ENCODE measurements around the gene RUFY3. TPM values are rescaled to one million over a fixed set of nuclear protein-coding genes. Genes with fewer than 3 reads are reported as not detected.

Gene RUFY3
- total and polyA plus RNA-seq, 7 donors = 6.0 to 73.4 (median 47.4) TPM

GRCh38 chr4:70709611-70710205 lies 12.1 kb upstream of the RUFY3 start:
- no peak for DNase-seq
- peaks cover 0 to 36% (median 24%) of the 10 kb centered on the region in 4 donors for H3K4me1 ChIP-seq
- H3K9me3 ChIP-seq = no peaks in the 10 kb centered on the region
- no peaks in the 10 kb centered on the region for H3K36me3 ChIP-seq
- WGBS, 2 donors = 61 to 82% methylated on average over 7 of the region's 7 CpGs
- no peak overlapping the region for H3K4me3 ChIP-seq
- no peak overlapping the region for H3K27ac ChIP-seq
- TF ChIP-seq POLR2AphosphoS5 (IDR thresholded peaks at IDR 0.05) = no peak
- TF ChIP-seq CTCF (IDR thresholded peaks at IDR 0.05) = no peak
- no peak for TF ChIP-seq EP300 (IDR thresholded peaks at IDR 0.05)
- TF ChIP-seq POLR2A (IDR thresholded peaks at IDR 0.05) = no peak
- no peaks in the 10 kb centered on the region for H3K27me3 ChIP-seq
- intact Hi-C loops (cut with DNase I) = loop anchor here (5.0 kb wide), 1 partner anchor 193 kb away; the partner anchor contains the start of gene MOB1B

DNA sequence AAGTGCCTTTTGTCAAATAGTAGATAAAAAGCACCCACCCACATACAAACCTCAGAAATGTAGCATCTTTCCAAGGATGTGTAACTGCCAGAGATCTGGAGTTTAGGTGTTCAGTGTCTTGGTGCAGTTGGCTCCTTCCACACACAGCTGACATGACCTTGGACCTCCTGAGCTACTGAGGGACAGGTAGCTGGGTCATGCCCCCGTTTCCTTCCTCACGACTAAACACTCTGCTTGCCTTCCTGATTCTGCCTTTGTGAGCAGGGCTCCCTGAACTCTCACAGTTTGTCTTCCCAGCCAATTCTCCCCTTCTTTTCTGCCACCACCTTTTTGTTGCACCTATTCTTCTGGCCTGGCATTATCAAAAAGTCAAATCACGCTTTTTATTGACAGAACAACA lies 10.2 kb upstream of the RUFY3 start:
- WGBS, 2 donors = 68 to 81% methylated on average over 3 of the region's 3 CpGs

DNA sequence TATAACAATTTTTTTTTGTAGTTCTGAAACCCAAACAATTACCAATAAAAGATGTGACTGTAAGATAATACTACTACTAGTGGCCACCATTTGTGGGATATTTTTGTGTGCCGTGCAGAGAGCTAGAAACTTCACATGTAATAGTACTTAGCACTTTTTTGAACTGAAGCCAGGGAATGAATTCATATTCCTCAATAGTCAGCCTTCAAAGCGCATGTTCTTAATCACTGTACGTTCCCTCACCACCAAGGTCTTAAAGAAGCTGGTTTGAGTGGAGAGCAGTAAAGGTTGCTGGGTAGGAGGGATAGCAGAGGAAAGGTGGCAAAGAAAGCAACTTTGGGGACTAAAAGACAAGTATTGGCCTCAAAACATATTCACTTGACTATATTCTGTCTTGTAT lies 9.6 kb upstream of the RUFY3 start:
- Histone ChIP-seq H3K9me3 (no peaks in the 10 kb centered on the region), H3K36me3 (no peaks in the 10 kb centered on the region), H3K27me3 (no peaks in the 10 kb centered on the region), H3K27ac (no peak overlapping the region), H3K4me1 (peaks cover 0 to 22% (median 13%) of the 10 kb centered on the region in 4 donors), H3K4me3 (no peak overlapping the region)
- no peak for TF ChIP-seq POLR2A (IDR thresholded peaks at IDR 0.05)
- TF ChIP-seq POLR2AphosphoS5 (IDR thresholded peaks at IDR 0.05) = no peak
- no peak for TF ChIP-seq EP300 (IDR thresholded peaks at IDR 0.05)
- TF ChIP-seq CTCF (IDR thresholded peaks at IDR 0.05) = no peak
- intact Hi-C loops (cut with DNase I) = no loop called here
- 87 to 94% methylated on average over 3 of the region's 3 CpGs for WGBS, 2 donors
- no peak for DNase-seq

More for the DNA sequence above, 10.2 kb upstream of the RUFY3 start:
- no peaks in the 10 kb centered on the region for H3K36me3 ChIP-seq
- no peak overlapping the region for H3K4me3 ChIP-seq
- no peaks in the 10 kb centered on the region for H3K27me3 ChIP-seq
- no peak for DNase-seq
- no peaks in the 10 kb centered on the region for H3K9me3 ChIP-seq
- H3K27ac ChIP-seq = no peak overlapping the region
- TF ChIP-seq POLR2A (IDR thresholded peaks at IDR 0.05) (no peak), EP300 (IDR thresholded peaks at IDR 0.05) (no peak), CTCF (IDR thresholded peaks at IDR 0.05) (no peak), POLR2AphosphoS5 (IDR thresholded peaks at IDR 0.05) (no peak)
- H3K4me1 ChIP-seq = peaks cover 0 to 28% (median 19%) of the 10 kb centered on the region in 4 donors
- intact Hi-C loops (cut with DNase I) = no loop called here

GRCh38 chr4:70712604-70713452 lies 8.9 kb upstream of the RUFY3 start:
- Histone ChIP-seq H3K27me3 (no peaks in the 10 kb centered on the region), H3K4me3 (no peak overlapping the region), H3K4me1 (peaks cover 0 to 21% (median 9%) of the 10 kb centered on the region in 4 donors), H3K27ac (no peak overlapping the region), H3K36me3 (no peaks in the 10 kb centered on the region), H3K9me3 (no peaks in the 10 kb centered on the region)
- TF ChIP-seq CTCF (IDR thresholded peaks at IDR 0.05) = no peak
- no peak for TF ChIP-seq EP300 (IDR thresholded peaks at IDR 0.05)
- no peak for TF ChIP-seq POLR2AphosphoS5 (IDR thresholded peaks at IDR 0.05)
- no peak for TF ChIP-seq POLR2A (IDR thresholded peaks at IDR 0.05)
- intact Hi-C loops (cut with DNase I) = no loop called here
- DNase-seq = no peak
- 89% methylated on average over 7 of the region's 7 CpGs for WGBS, 2 donors
